ENCODE data around the gene CER1.

DNA sequence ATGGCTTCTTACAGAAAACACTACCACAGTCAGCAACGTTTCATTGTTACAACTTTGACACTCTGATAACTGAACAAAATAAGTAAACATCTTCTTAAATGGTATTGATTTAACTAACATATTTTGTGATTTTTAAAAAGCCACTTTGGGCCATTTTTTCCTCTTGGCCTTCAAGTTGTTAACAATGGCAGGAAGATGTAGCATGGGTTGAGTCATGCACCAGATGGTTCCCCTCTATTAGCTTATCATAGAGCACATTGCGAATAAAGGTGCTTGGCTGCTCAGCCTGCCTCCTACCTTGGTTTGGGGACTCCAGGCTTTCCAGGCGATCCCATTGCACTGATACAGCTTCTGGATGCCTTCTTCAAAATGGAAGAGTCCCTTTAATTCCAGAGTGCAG lies 24.1 kb upstream of the CER1 start:
- TF ChIP-seq, protein P1, sequence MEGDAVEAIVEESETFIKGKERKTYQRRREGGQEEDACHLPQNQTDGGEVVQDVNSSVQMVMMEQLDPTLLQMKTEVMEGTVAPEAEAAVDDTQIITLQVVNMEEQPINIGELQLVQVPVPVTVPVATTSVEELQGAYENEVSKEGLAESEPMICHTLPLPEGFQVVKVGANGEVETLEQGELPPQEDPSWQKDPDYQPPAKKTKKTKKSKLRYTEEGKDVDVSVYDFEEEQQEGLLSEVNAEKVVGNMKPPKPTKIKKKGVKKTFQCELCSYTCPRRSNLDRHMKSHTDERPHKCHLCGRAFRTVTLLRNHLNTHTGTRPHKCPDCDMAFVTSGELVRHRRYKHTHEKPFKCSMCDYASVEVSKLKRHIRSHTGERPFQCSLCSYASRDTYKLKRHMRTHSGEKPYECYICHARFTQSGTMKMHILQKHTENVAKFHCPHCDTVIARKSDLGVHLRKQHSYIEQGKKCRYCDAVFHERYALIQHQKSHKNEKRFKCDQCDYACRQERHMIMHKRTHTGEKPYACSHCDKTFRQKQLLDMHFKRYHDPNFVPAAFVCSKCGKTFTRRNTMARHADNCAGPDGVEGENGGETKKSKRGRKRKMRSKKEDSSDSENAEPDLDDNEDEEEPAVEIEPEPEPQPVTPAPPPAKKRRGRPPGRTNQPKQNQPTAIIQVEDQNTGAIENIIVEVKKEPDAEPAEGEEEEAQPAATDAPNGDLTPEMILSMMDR (IDR thresholded peaks at IDR 0.05): no peak
- TF ChIP-seq POLR2A (IDR thresholded peaks at IDR 0.05): no peak

Data from tibial nerve (tissue), 3 donors.